NCI-H2196 treated with DMSO at 0.1 percent for 48 hours (cell line): ENCODE measurements around the gene ZNF503.

Experiments used
- DNase-seq: peaks from one replicate; lab custom pipeline; 2025; ENCODE audit not compliant: unreplicated experiment; lab: John Stamatoyannopoulos, UW

ZNF503 gene

GRCh38 chr10:75407713-75408508, 6.3 kb upstream of the ZNF503 start:
- DNase-seq, result no peak

GRCh38 chr10:75407224-75407712, 5.7 kb upstream of the ZNF503 start:
- DNase-seq, result no peak

GRCh38 chr10:75406462-75407223, 5.1 kb upstream of the ZNF503 start:
- no peak for DNase-seq

GRCh38 chr10:75405598-75406461, 4.3 kb upstream of the ZNF503 start:
- DNase-seq, result no peak

- DNase-seq, result no peak
Measured at GRCh38 chr10:75404815-75405597, 3.4 kb upstream of the ZNF503 start.

- peak; percentile 30 for DNase-seq
Measured at GRCh38 chr10:75403939-75404814, 2.6 kb upstream of the ZNF503 start.

- no peak for DNase-seq
Measured at GRCh38 chr10:75403144-75403938, 1.8 kb upstream of the ZNF503 start.

GRCh38 chr10:75402486-75403143, 1.1 kb upstream of the ZNF503 start:
- DNase-seq, result peak; percentile 71

- DNase-seq, result no peak
Measured at GRCh38 chr10:75400771-75401568, 594 bp downstream of the ZNF503 start.

GRCh38 chr10:75400163-75400770, 1.3 kb downstream of the ZNF503 start:
- DNase-seq, result no peak

GRCh38 chr10:75399461-75400162, 2.0 kb downstream of the ZNF503 start:
- DNase-seq, result peak; percentile 62

- DNase-seq, result no peak
Measured at GRCh38 chr10:75398692-75399460, 2.7 kb downstream of the ZNF503 start.

- DNase-seq, result no peak
Measured at GRCh38 chr10:75398200-75398691, 3.3 kb downstream of the ZNF503 start.

- no peak for DNase-seq
Measured at GRCh38 chr10:75397496-75398199, 3.9 kb downstream of the ZNF503 start.
